Cardiac fibroblast (primary cell): ENCODE data around the gene DOLK.

Source experiments
- DNase-seq, 2 donors: peaks; one replicate each; pipeline versions ENCODE4 v3.0.0 to v3.0.0-alpha.2; 2010; ENCODE audit warnings: low read depth in 2 of 2
- H3K4me3 ChIP-seq, 2 donors: replicated peaks in 1 of 2; 1 replicate in 1 of 2; 2 replicates in 1 of 2; pipeline ENCODE4 v1.5.1; 2011; ENCODE audit warnings: low read depth in 2 of 2, low read length in 2 of 2, mild to moderate bottlenecking in 2 of 2, moderate library complexity in 1 of 2
- CTCF ChIP-seq: IDR thresholded peaks from one replicate; pipeline ENCODE4 v1.5.1; 2011; ENCODE audit warnings: low read depth, mild to moderate bottlenecking, low read length, inconsistent platforms

The DOLK gene

GRCh38 chr9:128947527-128948301 lies at the start of gene DOLK, which contains the start of gene NUP188:
Gene DOLK (minus strand): TSS chr9:128947603. CDS start chr9:128947303, 300 bp downstream.
Gene NUP188 (plus strand): TSS chr9:128947699. CDS start chr9:128947720, 21 bp downstream.
- DNase-seq = peak; percentile 89 to 94
- no peak for TF ChIP-seq CTCF
- H3K4me3 ChIP-seq = peak within 1 kb of the TSS; percentile 97 to 100

- H3K4me3 ChIP-seq = no peak overlapping the region
- TF ChIP-seq CTCF = no peak
- peak; percentile 77 to 95 for DNase-seq
Measured at GRCh38 chr9:128995791-128996190, 48.4 kb upstream of the DOLK start.

- peak in 1 of 2 donors; percentile 20 for DNase-seq
- TF ChIP-seq CTCF = peak; percentile 31
- H3K4me3 ChIP-seq = no peak overlapping the region
Measured at GRCh38 chr9:128992995-128993394, 45.6 kb upstream of the DOLK start.

GRCh38 chr9:128987805-128988204 lies 40.4 kb upstream of the DOLK start:
- no peak overlapping the region for H3K4me3 ChIP-seq
- no peak for TF ChIP-seq CTCF
- DNase-seq = peak; percentile 66 to 85

- H3K4me3 ChIP-seq = no peak overlapping the region
- no peak for DNase-seq
- TF ChIP-seq CTCF = no peak
Measured at GRCh38 chr9:128986671-128987070, 39.3 kb upstream of the DOLK start.

- no peak for DNase-seq
- no peak overlapping the region for H3K4me3 ChIP-seq
- no peak for TF ChIP-seq CTCF
Measured at GRCh38 chr9:128983536-128983935, 36.1 kb upstream of the DOLK start.
